ENCODE data around the gene PLCB2.

PLCB2 gene

GRCh38 chr15:40275954-40276353 lies 31.8 kb downstream of the PLCB2 start:
- TF ChIP-seq POLR2A (IDR thresholded peaks at IDR 0.05; ENCODE audit: low read length) (no peak), GATA1 (IDR thresholded peaks at IDR 0.05; ENCODE audit: low read depth, low read length) (no peak)
- DNase-seq = no peak

- DNase-seq = no peak
- TF ChIP-seq GATA1 (IDR thresholded peaks at IDR 0.05; ENCODE audit: low read depth, low read length) (no peak), POLR2A (IDR thresholded peaks at IDR 0.05; ENCODE audit: low read length) (no peak)
Measured at GRCh38 chr15:40275523-40275922, 32.2 kb downstream of the PLCB2 start.

GRCh38 chr15:40274350-40275274 lies 33.1 kb downstream of the PLCB2 start:
- no peak for TF ChIP-seq GATA1 (IDR thresholded peaks at IDR 0.05; ENCODE audit: low read depth, low read length)
- no peak for TF ChIP-seq POLR2A (IDR thresholded peaks at IDR 0.05; ENCODE audit: low read length)
- peak; percentile 88 to 94 for DNase-seq

- no peak for DNase-seq
Measured at GRCh38 chr15:40273428-40273827, 34.3 kb downstream of the PLCB2 start.

GRCh38 chr15:40272485-40273056 lies 35.2 kb downstream of the PLCB2 start:
- TF ChIP-seq GATA1 (IDR thresholded peaks at IDR 0.05; ENCODE audit: low read depth, low read length) (no peak), POLR2A (IDR thresholded peaks at IDR 0.05; ENCODE audit: low read length) (no peak)

More at GRCh38 chr15:40273428-40273827, 34.3 kb downstream of the PLCB2 start:
- TF ChIP-seq GATA1 (IDR thresholded peaks at IDR 0.05; ENCODE audit: low read depth, low read length) = no peak
- TF ChIP-seq POLR2A (IDR thresholded peaks at IDR 0.05; ENCODE audit: low read length) = no peak

GRCh38 chr15:40271685-40272484 lies 35.9 kb downstream of the PLCB2 start:
- DNase-seq = no peak
- TF ChIP-seq GATA1 (IDR thresholded peaks at IDR 0.05; ENCODE audit: low read depth, low read length) (no peak), POLR2A (IDR thresholded peaks at IDR 0.05; ENCODE audit: low read length) (no peak)

More at GRCh38 chr15:40272485-40273056, 35.2 kb downstream of the PLCB2 start:
- DNase-seq = peak in 1 of 2 experiments; percentile 8

- no peak for TF ChIP-seq GATA1 (IDR thresholded peaks at IDR 0.05; ENCODE audit: low read depth, low read length)
- TF ChIP-seq POLR2A (IDR thresholded peaks at IDR 0.05; ENCODE audit: low read length) = no peak
- DNase-seq = no peak
Measured at GRCh38 chr15:40270246-40270995, 37.3 kb downstream of the PLCB2 start.

GRCh38 chr15:40269604-40270003 lies 38.1 kb downstream of the PLCB2 start:
- DNase-seq = no peak
- TF ChIP-seq POLR2A (IDR thresholded peaks at IDR 0.05; ENCODE audit: low read length) (no peak), GATA1 (IDR thresholded peaks at IDR 0.05; ENCODE audit: low read depth, low read length) (no peak)

GRCh38 chr15:40267670-40268069 lies 40.1 kb downstream of the PLCB2 start:
- no peak for TF ChIP-seq POLR2A (IDR thresholded peaks at IDR 0.05; ENCODE audit: low read length)
- DNase-seq = no peak

GRCh38 chr15:40266828-40267304 lies 40.9 kb downstream of the PLCB2 start:
- DNase-seq = peak in 1 of 2 experiments; percentile 77
- TF ChIP-seq POLR2A (IDR thresholded peaks at IDR 0.05; ENCODE audit: low read length) (no peak), GATA1 (IDR thresholded peaks at IDR 0.05; ENCODE audit: low read depth, low read length) (no peak)

- TF ChIP-seq GATA1 (IDR thresholded peaks at IDR 0.05; ENCODE audit: low read depth, low read length) (no peak), POLR2A (IDR thresholded peaks at IDR 0.05; ENCODE audit: low read length) (no peak)
- no peak for DNase-seq
Measured at GRCh38 chr15:40265875-40266274, 41.9 kb downstream of the PLCB2 start.

- TF ChIP-seq GATA1 (IDR thresholded peaks at IDR 0.05; ENCODE audit: low read depth, low read length) (no peak), POLR2A (IDR thresholded peaks at IDR 0.05; ENCODE audit: low read length) (no peak)
Measured at GRCh38 chr15:40265355-40265754, 42.4 kb downstream of the PLCB2 start.

More at GRCh38 chr15:40265355-40265754, 42.4 kb downstream of the PLCB2 start:
- DNase-seq = no peak

Measured in erythroblast (primary cell).